C4-2B (cell line): Measurements from ENCODE around the gene C22orf39.

Experiments used
- ZFX ChIP-seq: fragments of 450-650 bp; IDR thresholded peaks from 2 replicates; pipeline ENCODE4 v1.6.1; 2017
- TF ChIP-seq, protein P1 (sequence below): fragments of 450-650 bp; conservative IDR thresholded peaks from 2 replicates; pipeline ENCODE4 v1.5.1; 2017; ENCODE audit warnings: mild to moderate bottlenecking

DNA sequence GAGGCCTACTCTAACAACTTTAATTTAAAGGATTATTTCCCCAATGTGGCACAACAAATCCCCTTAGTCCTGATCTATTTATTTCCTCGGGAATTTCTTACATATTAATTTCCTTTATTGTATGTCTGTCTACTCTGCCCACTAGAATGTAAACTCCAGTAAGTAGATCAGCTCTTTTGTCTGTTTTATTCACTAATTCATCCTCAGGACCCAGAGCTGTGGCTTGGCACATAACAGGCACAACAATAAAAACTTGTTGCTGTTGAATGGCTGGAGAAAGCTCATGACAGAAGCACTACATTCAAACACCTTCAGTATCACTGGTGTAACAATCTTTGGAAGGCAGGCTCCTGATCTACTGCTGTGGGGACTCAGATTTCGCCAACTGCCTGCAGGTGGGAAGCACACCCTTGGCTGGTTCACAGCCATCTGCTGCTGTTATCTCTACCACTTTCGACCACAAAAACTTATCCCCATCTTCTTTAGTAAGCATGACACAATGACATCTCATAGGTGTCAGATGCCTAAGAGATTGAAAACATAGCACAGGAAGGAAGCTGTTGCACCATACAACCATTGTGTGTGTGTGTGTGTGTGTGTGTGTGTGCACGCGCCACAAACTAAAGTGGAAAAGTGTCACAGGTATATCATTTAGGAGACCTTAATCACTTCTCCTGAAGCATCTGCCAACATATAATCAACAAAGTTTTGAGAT, 27.9 kb downstream of the C22orf39 start:
- TF ChIP-seq, protein P1, sequence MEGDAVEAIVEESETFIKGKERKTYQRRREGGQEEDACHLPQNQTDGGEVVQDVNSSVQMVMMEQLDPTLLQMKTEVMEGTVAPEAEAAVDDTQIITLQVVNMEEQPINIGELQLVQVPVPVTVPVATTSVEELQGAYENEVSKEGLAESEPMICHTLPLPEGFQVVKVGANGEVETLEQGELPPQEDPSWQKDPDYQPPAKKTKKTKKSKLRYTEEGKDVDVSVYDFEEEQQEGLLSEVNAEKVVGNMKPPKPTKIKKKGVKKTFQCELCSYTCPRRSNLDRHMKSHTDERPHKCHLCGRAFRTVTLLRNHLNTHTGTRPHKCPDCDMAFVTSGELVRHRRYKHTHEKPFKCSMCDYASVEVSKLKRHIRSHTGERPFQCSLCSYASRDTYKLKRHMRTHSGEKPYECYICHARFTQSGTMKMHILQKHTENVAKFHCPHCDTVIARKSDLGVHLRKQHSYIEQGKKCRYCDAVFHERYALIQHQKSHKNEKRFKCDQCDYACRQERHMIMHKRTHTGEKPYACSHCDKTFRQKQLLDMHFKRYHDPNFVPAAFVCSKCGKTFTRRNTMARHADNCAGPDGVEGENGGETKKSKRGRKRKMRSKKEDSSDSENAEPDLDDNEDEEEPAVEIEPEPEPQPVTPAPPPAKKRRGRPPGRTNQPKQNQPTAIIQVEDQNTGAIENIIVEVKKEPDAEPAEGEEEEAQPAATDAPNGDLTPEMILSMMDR = no peak
- TF ChIP-seq ZFX = no peak
